Measurements from ENCODE around the gene MGME1. TPM values are rescaled to one million over a fixed set of nuclear protein-coding genes. Genes with fewer than 3 reads are reported as not detected.
A peak's percentile ranks its signal among the peaks of the same experiment; 100 is the strongest.

The MGME1 gene
- total and polyA plus RNA-seq, 2 of the 13 experiments (the other 11 are each of a cell fraction or from before 2014, with no cell fraction given) = 36.7 to 66.6 TPM

DNA sequence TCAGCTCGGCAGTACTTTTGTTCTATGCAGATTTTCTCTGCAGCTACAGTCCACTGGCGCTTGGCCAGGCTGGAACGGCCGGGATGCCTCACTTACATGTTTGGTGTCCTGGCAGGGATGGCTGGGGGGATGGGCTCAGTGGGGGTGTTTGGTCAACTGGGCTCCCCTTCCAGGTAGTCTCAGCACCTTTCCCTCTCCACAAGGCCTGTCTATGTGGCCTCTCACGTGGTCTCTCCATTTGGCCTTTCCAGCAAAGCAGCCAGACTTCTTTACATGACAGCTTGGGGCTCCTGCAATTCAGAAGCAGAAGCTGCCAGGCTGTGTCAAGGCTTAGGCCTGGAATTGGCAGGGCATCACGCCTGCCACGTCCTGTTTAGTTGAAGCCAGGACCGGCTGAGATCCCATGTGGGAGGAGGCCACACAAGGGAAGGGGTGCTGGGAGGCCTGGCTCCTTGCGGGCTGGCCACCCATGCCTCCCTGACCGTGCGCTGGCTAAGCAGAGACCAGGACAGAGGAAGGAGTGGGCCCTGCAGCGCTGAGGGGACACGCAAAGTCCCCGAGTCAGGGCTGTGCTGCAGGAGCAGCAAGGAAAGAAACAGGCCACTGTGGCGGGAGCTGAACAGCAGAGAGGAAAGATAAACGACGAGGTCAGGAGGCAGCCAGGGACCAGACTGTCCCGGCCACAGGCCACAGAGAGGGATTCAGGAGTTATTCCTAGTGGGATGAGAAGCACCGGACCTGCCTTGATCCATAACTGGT is 38.9 kb downstream of the MGME1 start (continued):
- TF ChIP-seq ZNF704 (CRISPR knock-in tag; IDR thresholded peaks at IDR 0.05; ENCODE audit: borderline replicate concordance) = peak; percentile 64; the same call in 1 of the 2 replicates
- no peak for TF ChIP-seq U2AF2 (IDR thresholded peaks at IDR 0.05; ENCODE audit: low read depth, low read length)
- no peak for TF ChIP-seq HNRNPUL1 (IDR thresholded peaks at IDR 0.05; ENCODE audit: low read depth, low read length)
- TF ChIP-seq ZBTB14 (CRISPR knock-in tag; IDR thresholded peaks at IDR 0.05) = no peak
- TF ChIP-seq, protein P1, sequence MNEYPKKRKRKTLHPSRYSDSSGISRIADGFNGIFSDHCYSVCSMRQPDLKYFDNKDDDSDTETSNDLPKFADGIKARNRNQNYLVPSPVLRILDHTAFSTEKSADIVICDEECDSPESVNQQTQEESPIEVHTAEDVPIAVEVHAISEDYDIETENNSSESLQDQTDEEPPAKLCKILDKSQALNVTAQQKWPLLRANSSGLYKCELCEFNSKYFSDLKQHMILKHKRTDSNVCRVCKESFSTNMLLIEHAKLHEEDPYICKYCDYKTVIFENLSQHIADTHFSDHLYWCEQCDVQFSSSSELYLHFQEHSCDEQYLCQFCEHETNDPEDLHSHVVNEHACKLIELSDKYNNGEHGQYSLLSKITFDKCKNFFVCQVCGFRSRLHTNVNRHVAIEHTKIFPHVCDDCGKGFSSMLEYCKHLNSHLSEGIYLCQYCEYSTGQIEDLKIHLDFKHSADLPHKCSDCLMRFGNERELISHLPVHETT (CRISPR knock-in tag; conservative IDR thresholded peaks at IDR 0.05) = no peak
- no peak for TF ChIP-seq ZNF343 (CRISPR knock-in tag; IDR thresholded peaks at IDR 0.05)
- no peak for TF ChIP-seq GZF1 (CRISPR knock-in tag; IDR thresholded peaks at IDR 0.05)
- TF ChIP-seq, protein P2, sequence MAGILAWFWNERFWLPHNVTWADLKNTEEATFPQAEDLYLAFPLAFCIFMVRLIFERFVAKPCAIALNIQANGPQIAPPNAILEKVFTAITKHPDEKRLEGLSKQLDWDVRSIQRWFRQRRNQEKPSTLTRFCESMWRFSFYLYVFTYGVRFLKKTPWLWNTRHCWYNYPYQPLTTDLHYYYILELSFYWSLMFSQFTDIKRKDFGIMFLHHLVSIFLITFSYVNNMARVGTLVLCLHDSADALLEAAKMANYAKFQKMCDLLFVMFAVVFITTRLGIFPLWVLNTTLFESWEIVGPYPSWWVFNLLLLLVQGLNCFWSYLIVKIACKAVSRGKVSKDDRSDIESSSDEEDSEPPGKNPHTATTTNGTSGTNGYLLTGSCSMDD (CRISPR knock-in tag; IDR thresholded peaks at IDR 0.05) = no peak
- peak; percentile 74; the same call in 1 of the 2 replicates for TF ChIP-seq MATR3 (CRISPR knock-in tag; IDR thresholded peaks at IDR 0.05)
- no peak for TF ChIP-seq POLR2AphosphoS2 (IDR thresholded peaks at IDR 0.05; ENCODE audit: low read depth, low read length)
- TF ChIP-seq ZNF143 (CRISPR knock-in tag; IDR thresholded peaks at IDR 0.05) = no peak
- no peak for TF ChIP-seq HNRNPK (IDR thresholded peaks at IDR 0.05; ENCODE audit: low read depth, low read length, poor library complexity, severe bottlenecking)
- no peak for TF ChIP-seq POGZ (CRISPR knock-in tag; IDR thresholded peaks at IDR 0.05)
- TF ChIP-seq ZNF619 (CRISPR knock-in tag; IDR thresholded peaks at IDR 0.05) = no peak
- TF ChIP-seq ZNF160 (CRISPR knock-in tag; IDR thresholded peaks at IDR 0.05) = no peak; the same call in 1 of the 2 replicates
- no peak for TF ChIP-seq YEATS2 (CRISPR knock-in tag; IDR thresholded peaks at IDR 0.05; ENCODE audit: borderline replicate concordance)
- no peak for TF ChIP-seq HOXA9 (CRISPR knock-in tag; IDR thresholded peaks at IDR 0.05; ENCODE audit: borderline replicate concordance)
- TF ChIP-seq, protein P3, sequence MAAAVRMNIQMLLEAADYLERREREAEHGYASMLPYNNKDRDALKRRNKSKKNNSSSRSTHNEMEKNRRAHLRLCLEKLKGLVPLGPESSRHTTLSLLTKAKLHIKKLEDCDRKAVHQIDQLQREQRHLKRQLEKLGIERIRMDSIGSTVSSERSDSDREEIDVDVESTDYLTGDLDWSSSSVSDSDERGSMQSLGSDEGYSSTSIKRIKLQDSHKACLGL (CRISPR knock-in tag; IDR thresholded peaks at IDR 0.05) = peak; percentile 52
- no peak for TF ChIP-seq ZNF382 (CRISPR knock-in tag; IDR thresholded peaks at IDR 0.05; ENCODE audit: borderline replicate concordance)
- TF ChIP-seq JUND (CRISPR knock-in tag; IDR thresholded peaks at IDR 0.05) = no peak
- no peak for TF ChIP-seq EP300 (IDR thresholded peaks at IDR 0.05; ENCODE audit: low read depth in 2 of 2, low read length in 2 of 2)
- no peak for TF ChIP-seq EP300 (CRISPR knock-in tag; IDR thresholded peaks at IDR 0.05; ENCODE audit: borderline replicate concordance)
- TF ChIP-seq ZNF138 (CRISPR knock-in tag; IDR thresholded peaks at IDR 0.05; ENCODE audit: low read depth) = no peak
- TF ChIP-seq ZNF530 (CRISPR knock-in tag; IDR thresholded peaks at IDR 0.05; ENCODE audit: low read depth) = no peak

Data from HepG2 (cell line).